ENCODE data around the gene TFG. TPM values are rescaled to one million over a fixed set of nuclear protein-coding genes. Genes with fewer than 3 reads are reported as not detected.

TFG gene
- total and polyA plus RNA-seq, 5 experiments from 2014 or later = 30.6 to 42.7 (median 37.3) TPM

GRCh38 chr3:100782906-100783305 lies 73.6 kb downstream of the TFG start:
- no peaks in the 10 kb centered on the region for H3K4me1 Mint-ChIP-seq
- H3K9me3 Mint-ChIP-seq = peaks cover 0 to 14% (median 4%) of the 10 kb centered on the region in 9 donors
- ATAC-seq (no peak), DNase-seq (no peak)
- H3K36me3 Mint-ChIP-seq = peaks cover 0 to 5% (median 0%) of the 10 kb centered on the region in 3 donors
- POLR2A ChIA-PET = no interaction called here
- peaks cover 0 to 2% (median 0%) of the 10 kb centered on the region in 5 donors for H3K27me3 Mint-ChIP-seq
- H3K4me3 Mint-ChIP-seq = no peak overlapping the region
- H3K27ac Mint-ChIP-seq = no peak overlapping the region

GRCh38 chr3:100783619-100784018 lies 74.3 kb downstream of the TFG start:
- ATAC-seq = no peak
- POLR2A ChIA-PET = no interaction called here
- Mint-ChIP-seq H3K9me3 (peaks cover 0 to 14% (median 4%) of the 10 kb centered on the region in 9 donors), H3K27me3 (peaks cover 0 to 2% (median 0%) of the 10 kb centered on the region in 5 donors), H3K4me1 (no peaks in the 10 kb centered on the region), H3K4me3 (no peak overlapping the region), H3K36me3 (peaks cover 0 to 5% (median 0%) of the 10 kb centered on the region in 3 donors), H3K27ac (no peak overlapping the region)
- DNase-seq = no peak

- no peak for ATAC-seq
- H3K36me3 Mint-ChIP-seq = peaks cover 0 to 5% (median 0%) of the 10 kb centered on the region in 3 donors
- H3K4me3 Mint-ChIP-seq = no peak overlapping the region
- H3K9me3 Mint-ChIP-seq = peaks cover 0 to 11% (median 4%) of the 10 kb centered on the region in 9 donors
- POLR2A ChIA-PET = no interaction called here
- H3K27ac Mint-ChIP-seq = no peak overlapping the region
- DNase-seq = no peak
- no peaks in the 10 kb centered on the region for H3K4me1 Mint-ChIP-seq
- peaks cover 0 to 2% (median 0%) of the 10 kb centered on the region in 5 donors for H3K27me3 Mint-ChIP-seq
Measured at GRCh38 chr3:100789579-100789978, 80.3 kb downstream of the TFG start.

DNA sequence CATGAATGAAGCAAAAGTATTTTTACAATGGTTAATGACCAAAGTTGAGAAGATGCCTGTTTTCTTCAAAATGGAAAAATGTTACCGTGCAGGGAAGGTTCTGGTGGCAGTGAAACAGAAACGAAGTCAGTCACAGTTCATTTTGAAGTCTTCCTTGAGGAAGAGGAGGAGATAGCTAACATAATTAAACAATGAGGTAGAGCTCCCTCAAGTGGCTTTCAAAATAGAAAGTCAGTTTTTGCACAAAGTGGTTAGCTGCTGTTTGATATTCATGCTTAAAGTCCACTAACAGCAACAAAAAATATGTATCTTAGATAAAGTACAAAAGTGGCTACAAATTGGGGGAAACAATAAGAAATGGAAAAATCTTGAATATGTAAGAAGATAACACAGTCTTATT lies 87.3 kb downstream of the TFG start:
- Mint-ChIP-seq H3K4me1 (peaks cover 0 to 6% (median 5%) of the 10 kb centered on the region in 4 donors), H3K27ac (peak overlapping the region in 2 of 10 donors; percentile 13 to 49), H3K9me3 (no peaks in the 10 kb centered on the region), H3K36me3 (no peaks in the 10 kb centered on the region), H3K4me3 (peak overlapping the region in 2 of 10 donors; percentile 21 to 45), H3K27me3 (no peaks in the 10 kb centered on the region)
- DNase-seq (no peak), ATAC-seq (no peak)
- POLR2A ChIA-PET = no interaction called here

DNA sequence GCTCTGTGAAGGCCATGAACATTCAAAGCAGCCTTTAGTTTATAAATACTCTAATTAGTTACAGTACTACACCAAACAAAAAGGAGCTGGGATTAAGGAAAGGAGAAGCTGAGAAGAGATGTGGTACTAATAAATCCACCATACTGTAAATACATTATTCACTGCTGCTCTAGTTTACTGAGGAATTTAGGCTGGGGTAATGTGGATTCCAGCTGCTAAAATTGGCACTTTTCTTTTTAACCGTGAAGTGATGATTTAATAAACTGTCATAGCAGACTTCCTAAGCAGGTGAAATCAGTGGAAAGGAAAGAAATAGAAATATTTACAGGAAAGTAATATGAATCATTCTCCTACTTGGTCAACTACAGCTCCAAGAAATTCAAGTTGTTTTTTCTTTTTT lies 88.7 kb downstream of the TFG start:
- POLR2A ChIA-PET = no interaction called here
- H3K9me3 Mint-ChIP-seq = no peaks in the 10 kb centered on the region
- H3K4me3 Mint-ChIP-seq = no peak overlapping the region
- no peaks in the 10 kb centered on the region for H3K36me3 Mint-ChIP-seq
- DNase-seq (no peak), ATAC-seq (no peak)
- H3K27me3 Mint-ChIP-seq = no peaks in the 10 kb centered on the region
- H3K4me1 Mint-ChIP-seq = peaks cover 0 to 6% (median 5%) of the 10 kb centered on the region in 4 donors
- no peak overlapping the region for H3K27ac Mint-ChIP-seq

Other genes with a start within 250 kb of the TFG start
- gene TMEM45A, start 216.9 kb upstream of the TFG start, total RNA-seq = under 1 TPM; 0.08 to 0.21 TPM
- gene TMEM45A, start 216.9 kb upstream of the TFG start, polyA plus RNA-seq = not detected
- gene ADGRG7, start 99.9 kb upstream of the TFG start, total RNA-seq = not detected
- not detected for gene ADGRG7, start 99.9 kb upstream of the TFG start, polyA plus RNA-seq

All from naive thymus-derived CD8-positive, alpha-beta T cell (primary cell).